ENCODE data around the gene AAR2.

Gene AAR2

DNA sequence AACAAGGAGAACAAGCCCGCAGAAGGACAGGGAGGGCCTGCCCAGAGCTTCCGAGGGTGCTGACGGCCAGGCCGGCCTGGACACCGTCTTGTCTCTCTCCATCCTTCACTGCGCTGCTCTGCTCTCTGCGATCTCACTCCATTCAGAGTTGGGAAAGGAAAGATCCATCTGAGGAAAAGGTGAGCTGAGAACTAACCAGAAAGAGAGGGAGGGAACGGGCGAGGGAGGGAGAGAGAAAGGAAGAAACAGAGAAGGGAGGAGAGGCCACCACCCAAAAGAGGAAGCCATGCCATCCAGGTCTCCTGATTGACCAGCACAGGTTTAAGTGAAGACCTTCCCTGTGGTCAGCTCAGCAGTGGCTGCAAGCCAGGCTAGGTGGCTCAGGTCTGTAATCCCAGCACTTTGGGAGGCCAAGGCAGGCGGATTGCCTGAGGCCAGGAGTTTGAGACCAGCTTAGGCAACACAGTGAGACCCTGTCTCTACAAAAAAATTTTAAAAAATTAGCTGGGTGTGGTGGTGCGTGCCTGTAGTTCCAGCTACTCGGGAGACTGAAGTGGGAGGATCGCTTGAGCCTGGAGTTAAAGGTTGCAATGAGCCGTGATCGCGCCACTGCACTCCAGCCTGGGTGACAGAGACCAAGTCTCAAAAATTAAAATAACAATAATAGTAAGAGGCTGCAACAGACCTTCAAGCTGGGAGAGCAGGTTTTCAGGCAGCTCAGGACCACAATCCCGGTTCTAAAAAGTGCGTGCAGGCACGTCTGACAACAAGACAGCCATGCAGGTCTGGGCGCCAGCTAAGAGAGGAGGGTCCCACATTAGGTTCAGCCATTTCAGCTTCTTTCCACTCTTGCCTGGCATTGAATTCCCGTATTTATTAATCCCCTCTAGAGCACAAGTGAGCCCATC lies 35.6 kb downstream of the AAR2 start:
- no peak overlapping the region for H3K4me3 ChIP-seq (ENCODE audit: low read depth, low read length)
- no peak for DNase-seq (ENCODE audit: low read depth)
- TF ChIP-seq, protein P1, sequence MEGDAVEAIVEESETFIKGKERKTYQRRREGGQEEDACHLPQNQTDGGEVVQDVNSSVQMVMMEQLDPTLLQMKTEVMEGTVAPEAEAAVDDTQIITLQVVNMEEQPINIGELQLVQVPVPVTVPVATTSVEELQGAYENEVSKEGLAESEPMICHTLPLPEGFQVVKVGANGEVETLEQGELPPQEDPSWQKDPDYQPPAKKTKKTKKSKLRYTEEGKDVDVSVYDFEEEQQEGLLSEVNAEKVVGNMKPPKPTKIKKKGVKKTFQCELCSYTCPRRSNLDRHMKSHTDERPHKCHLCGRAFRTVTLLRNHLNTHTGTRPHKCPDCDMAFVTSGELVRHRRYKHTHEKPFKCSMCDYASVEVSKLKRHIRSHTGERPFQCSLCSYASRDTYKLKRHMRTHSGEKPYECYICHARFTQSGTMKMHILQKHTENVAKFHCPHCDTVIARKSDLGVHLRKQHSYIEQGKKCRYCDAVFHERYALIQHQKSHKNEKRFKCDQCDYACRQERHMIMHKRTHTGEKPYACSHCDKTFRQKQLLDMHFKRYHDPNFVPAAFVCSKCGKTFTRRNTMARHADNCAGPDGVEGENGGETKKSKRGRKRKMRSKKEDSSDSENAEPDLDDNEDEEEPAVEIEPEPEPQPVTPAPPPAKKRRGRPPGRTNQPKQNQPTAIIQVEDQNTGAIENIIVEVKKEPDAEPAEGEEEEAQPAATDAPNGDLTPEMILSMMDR (IDR thresholded peaks at IDR 0.05; ENCODE audit: low read depth, low read length, missing control alignments): no peak

DNA sequence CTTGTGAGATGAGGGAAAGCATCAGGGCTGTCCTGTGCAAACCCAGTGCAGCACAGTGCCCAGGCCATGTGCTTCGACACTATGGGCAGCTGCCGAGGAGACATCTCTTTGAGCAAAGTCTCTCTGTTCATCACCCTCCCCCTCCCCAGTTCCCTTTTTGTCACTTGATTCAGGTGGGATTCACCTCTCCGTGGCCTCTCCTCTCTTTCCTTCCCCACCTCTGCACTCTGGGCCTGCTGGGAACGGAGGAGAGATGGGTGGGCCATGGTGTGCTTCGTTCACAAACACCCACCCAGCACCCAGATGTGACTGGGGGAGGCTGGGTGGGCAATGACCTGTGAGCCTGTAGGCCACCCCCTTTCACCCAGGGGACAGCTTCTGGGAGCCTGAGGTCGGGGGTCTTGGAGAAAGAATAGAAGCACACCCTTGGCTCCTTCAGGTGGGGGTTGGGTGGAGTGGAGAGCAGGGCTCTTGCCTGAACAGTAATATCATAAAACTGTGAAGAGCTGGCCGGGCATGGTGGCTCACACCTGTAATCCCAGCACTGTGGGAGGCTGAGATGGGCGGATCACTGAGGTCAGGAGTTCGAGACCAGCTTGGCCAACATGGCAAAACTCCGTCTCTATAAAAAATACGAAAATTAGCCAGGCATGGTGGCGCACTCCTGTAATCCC lies 36.4 kb downstream of the AAR2 start:
- TF ChIP-seq, protein P1 (IDR thresholded peaks at IDR 0.05; ENCODE audit: low read depth, low read length, missing control alignments): no peak
- no peak overlapping the region for H3K4me3 ChIP-seq (ENCODE audit: low read depth, low read length)
- no peak for DNase-seq (ENCODE audit: low read depth)

DNA sequence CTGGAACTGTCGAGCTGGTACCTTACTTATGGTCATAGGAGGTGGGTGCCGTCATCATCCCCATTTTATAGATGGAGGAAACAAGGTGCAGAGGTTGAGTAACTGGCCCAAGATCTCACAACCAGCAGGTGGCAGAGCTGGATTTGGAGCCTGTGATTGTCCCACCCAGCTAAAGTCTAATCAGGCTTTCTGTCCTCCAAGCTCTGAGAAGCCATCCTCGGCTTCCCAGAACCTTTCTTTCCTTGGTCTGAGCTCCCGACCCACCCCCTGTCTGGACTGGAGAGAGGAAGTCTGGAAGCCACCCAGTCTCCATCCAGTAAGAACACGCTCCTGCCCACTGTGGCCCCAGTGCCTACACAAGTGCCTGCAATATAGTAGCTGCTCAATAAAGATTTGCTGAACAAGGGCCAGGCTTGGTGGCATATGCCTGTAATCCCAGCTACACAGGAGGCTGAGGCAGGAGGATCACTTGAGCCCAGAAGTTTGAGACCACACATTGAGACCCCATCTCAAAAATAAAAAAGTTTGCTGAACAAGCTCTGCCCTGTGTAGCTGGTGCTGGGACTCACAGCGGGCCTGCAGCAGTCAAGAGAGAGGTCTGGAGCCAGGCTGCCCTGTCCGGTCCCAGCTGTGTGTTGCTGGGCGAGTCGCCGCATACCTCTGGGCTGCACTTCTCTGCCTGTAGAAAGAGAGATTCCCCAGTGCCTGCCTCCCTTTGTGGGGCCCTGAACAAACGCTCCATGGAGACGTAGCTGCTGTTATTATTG lies 37.3 kb downstream of the AAR2 start:
- H3K4me3 ChIP-seq (ENCODE audit: low read depth, low read length): no peak overlapping the region
- no peak for DNase-seq (ENCODE audit: low read depth)
- TF ChIP-seq, protein P1 (IDR thresholded peaks at IDR 0.05; ENCODE audit: low read depth, low read length, missing control alignments): peak; percentile 50

DNA sequence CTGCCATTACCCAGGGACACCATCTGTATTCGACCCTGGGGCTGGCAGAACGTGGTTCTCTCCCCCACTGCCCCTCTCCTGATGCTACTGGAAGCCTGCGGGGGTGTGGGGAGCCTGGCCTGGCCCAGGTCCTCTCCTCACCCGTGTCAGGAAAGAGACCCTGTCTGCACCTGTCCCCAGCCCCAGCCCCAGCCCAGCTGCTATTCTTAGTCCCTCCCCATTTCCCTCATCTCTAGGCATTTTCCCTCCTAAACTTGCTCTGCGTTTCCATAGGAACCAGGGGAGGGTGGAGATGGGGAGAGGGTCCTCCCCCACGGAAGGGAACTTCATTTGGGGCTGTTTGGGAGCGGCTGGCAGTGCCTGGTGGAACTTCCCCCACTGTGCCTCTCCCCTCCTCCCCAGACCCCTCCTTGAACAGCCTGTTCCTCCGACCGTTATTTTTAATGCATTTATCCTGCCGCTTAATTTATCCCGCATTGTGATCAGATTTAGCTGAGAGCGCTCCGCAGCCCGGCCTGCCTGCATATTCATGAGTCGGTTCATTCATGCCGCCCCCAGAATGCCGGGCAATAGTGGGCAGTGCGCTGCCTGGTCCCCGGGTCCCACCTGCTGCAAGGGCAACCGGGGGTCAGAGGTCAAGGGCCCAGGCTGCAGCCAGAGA lies 38.0 kb downstream of the AAR2 start:
- no peak for DNase-seq (ENCODE audit: low read depth)
- TF ChIP-seq, protein P1 (IDR thresholded peaks at IDR 0.05; ENCODE audit: low read depth, low read length, missing control alignments): no peak
- H3K4me3 ChIP-seq (ENCODE audit: low read depth, low read length): no peak overlapping the region

DNA sequence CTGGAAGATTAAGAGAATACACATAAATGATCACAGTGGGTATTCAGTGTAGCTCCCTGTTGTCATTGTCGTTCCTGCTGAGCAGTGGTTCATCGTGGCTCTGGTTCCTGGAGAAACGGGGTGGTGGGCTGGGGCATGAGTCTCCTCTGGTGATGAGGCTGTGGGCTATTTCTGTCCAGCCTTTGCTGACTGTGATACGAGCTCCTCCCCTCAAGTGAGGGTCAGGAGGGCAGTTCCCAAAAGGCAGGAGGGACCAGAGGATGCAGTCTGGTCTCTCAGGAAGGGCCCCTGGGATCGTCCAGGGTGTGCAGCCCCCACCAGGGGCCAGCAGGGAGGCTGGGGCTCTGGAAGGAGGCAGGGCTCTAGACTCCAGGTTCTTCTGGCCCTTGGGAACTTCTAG lies 38.7 kb downstream of the AAR2 start:
- H3K4me3 ChIP-seq (ENCODE audit: low read depth, low read length): no peak overlapping the region
- TF ChIP-seq, protein P1 (IDR thresholded peaks at IDR 0.05; ENCODE audit: low read depth, low read length, missing control alignments): no peak
- no peak for DNase-seq (ENCODE audit: low read depth)

DNA sequence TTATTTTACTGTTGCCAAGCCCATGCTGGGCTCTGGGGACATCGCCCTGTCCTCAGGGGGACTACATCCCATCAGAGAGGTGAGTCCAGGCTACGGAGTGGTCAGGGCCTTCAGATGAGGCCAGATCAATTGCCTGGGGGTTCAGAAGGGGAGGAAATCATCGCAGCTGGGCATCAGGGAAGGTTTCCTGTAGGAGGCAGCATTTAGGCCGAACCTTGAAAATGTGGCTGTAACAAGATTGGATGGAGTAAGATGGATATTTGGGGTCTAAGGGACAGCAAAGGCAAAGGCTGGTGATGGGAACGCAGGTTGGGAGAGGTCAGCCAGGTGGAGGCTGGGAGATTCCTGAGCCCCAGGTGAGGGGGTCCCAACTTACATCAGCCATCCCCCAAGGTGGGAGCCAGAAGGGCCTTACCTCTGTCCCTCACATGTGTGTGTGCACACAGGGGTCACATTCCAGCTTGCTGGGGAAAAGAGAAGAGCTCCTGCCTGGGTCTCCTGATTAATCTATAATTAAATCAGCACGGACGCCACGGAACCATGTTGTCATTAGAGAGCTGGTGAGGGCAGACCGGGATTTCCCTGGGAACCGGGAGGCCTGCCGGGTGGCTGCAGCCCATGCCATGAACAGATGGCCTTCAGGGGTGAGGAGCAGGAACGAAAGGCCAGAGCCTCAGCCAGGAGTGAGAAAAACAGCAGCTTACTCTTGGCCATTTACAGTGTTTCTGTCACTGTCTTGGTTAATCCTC lies 39.3 kb downstream of the AAR2 start:
- no peak overlapping the region for H3K4me3 ChIP-seq (ENCODE audit: low read depth, low read length)
- TF ChIP-seq, protein P1 (IDR thresholded peaks at IDR 0.05; ENCODE audit: low read depth, low read length, missing control alignments): no peak
- DNase-seq (ENCODE audit: low read depth): no peak
